ENCODE results near the gene INKA2.

INKA2 gene

GRCh38 chr1:111719135-111719534 is 20.1 kb downstream of the INKA2 start:
- no peak overlapping the region for H3K4me3 ChIP-seq (ENCODE audit: low read depth, low read length)
- TF ChIP-seq CTCF (IDR thresholded peaks at IDR 0.05; ENCODE audit: low read depth, low read length): no peak
- no peak for DNase-seq (ENCODE audit: low read depth, low spot score)
- in situ Hi-C loops (cut with HindIII; ENCODE audit: low sequenced_read_pairs): no loop called here

GRCh38 chr1:111717450-111717849 is 21.7 kb downstream of the INKA2 start:
- in situ Hi-C loops (cut with HindIII; ENCODE audit: low sequenced_read_pairs): no loop called here

GRCh38 chr1:111716333-111716732 is 22.9 kb downstream of the INKA2 start:
- no peak overlapping the region for H3K4me3 ChIP-seq (ENCODE audit: low read depth, low read length)
- no peak for TF ChIP-seq CTCF (IDR thresholded peaks at IDR 0.05; ENCODE audit: low read depth, low read length)
- in situ Hi-C loops (cut with HindIII; ENCODE audit: low sequenced_read_pairs): no loop called here
- DNase-seq (ENCODE audit: low read depth, low spot score): no peak

More at GRCh38 chr1:111717450-111717849, 21.7 kb downstream of the INKA2 start:
- TF ChIP-seq CTCF (IDR thresholded peaks at IDR 0.05; ENCODE audit: low read depth, low read length): no peak
- no peak for DNase-seq (ENCODE audit: low read depth, low spot score)
- no peak overlapping the region for H3K4me3 ChIP-seq (ENCODE audit: low read depth, low read length)

- no peak for DNase-seq (ENCODE audit: low read depth, low spot score)
- in situ Hi-C loops (cut with HindIII; ENCODE audit: low sequenced_read_pairs): no loop called here
- no peak overlapping the region for H3K4me3 ChIP-seq (ENCODE audit: low read depth, low read length)
- no peak for TF ChIP-seq CTCF (IDR thresholded peaks at IDR 0.05; ENCODE audit: low read depth, low read length)
These were observed 29.2 kb downstream of the INKA2 start for GRCh38 chr1:111709986-111710385.

GRCh38 chr1:111707906-111708305 is 31.3 kb downstream of the INKA2 start:
- no peak for TF ChIP-seq CTCF (IDR thresholded peaks at IDR 0.05; ENCODE audit: low read depth, low read length)
- peak; percentile 12 for DNase-seq (ENCODE audit: low read depth, low spot score)
- H3K4me3 ChIP-seq (ENCODE audit: low read depth, low read length): no peak overlapping the region
- in situ Hi-C loops (cut with HindIII; ENCODE audit: low sequenced_read_pairs): no loop called here

GRCh38 chr1:111706921-111707320 is 32.3 kb downstream of the INKA2 start:
- no peak overlapping the region for H3K4me3 ChIP-seq (ENCODE audit: low read depth, low read length)
- DNase-seq (ENCODE audit: low read depth, low spot score): no peak
- no peak for TF ChIP-seq CTCF (IDR thresholded peaks at IDR 0.05; ENCODE audit: low read depth, low read length)
- in situ Hi-C loops (cut with HindIII; ENCODE audit: low sequenced_read_pairs): no loop called here

GRCh38 chr1:111705841-111706240 is 33.4 kb downstream of the INKA2 start:
- no peak for DNase-seq (ENCODE audit: low read depth, low spot score)
- TF ChIP-seq CTCF (IDR thresholded peaks at IDR 0.05; ENCODE audit: low read depth, low read length): no peak
- in situ Hi-C loops (cut with HindIII; ENCODE audit: low sequenced_read_pairs): no loop called here

More at GRCh38 chr1:111705841-111706240, 33.4 kb downstream of the INKA2 start:
- H3K4me3 ChIP-seq (ENCODE audit: low read depth, low read length): no peak overlapping the region
